HEK293 (cell line): Measurements from ENCODE around the gene PDZD2.
"Not testable (repeated sequence)": the region's sequence is repeated elsewhere in the genome, so short reads cannot be mapped to it uniquely, and the experiment has no call there.

ENCODE experiments used
- CTCF ChIA-PET: fragments of 350-600 bp; formaldehyde crosslinking; extraction: SDS; loops from one replicate; lab custom pipeline; 2021; ENCODE audit warnings: antibody characterized with exemption; lab: Yijun Ruan, JAX
- POLR2A ChIA-PET: fragments of 300-600 bp; formaldehyde crosslinking; extraction: SDS; loops from one replicate; lab custom pipeline; 2020; ENCODE audit warnings: antibody characterized with exemption, inconsistent platforms; lab: Yijun Ruan, JAX
- H3K27ac ChIP-seq: fragments of 200-500 bp; sonication (Bioruptor generic); 2 replicates; pipeline ENCODE4 v1.5.1; 2014; ENCODE audit warnings: low read depth, low read length, control low read depth, inconsistent platforms; ENCODE audit errors: extremely low read depth
- H3K36me3 ChIP-seq, 2 experiments: fragments of 200-500 bp in 1 of 2; sonication (Bioruptor generic) in 1 of 2; 1 replicate in 1 of 2; 2 replicates in 1 of 2; pipeline ENCODE4 v1.5.1; 2014 to 2017; ENCODE audit warnings: inconsistent platforms in 2 of 2, low read length in 2 of 2; ENCODE audit not compliant: control insufficient read depth in 2 of 2, insufficient read depth in 1 of 2
- H3K4me1 ChIP-seq: fragments of 200-500 bp; sonication (Bioruptor generic); 2 replicates; pipeline ENCODE4 v1.5.1; 2014; ENCODE audit warnings: mild to moderate bottlenecking, low read length, inconsistent platforms; ENCODE audit not compliant: control insufficient read depth, insufficient read depth
- H3K4me3 ChIP-seq: 2 replicates; pipeline ENCODE4 v1.5.1; 2011; ENCODE audit warnings: low read depth, mild to moderate bottlenecking, control low read depth, low read length, moderate library complexity
- H3K9me3 ChIP-seq: fragments of 200-500 bp; sonication (Bioruptor generic); 2 replicates; pipeline ENCODE4 v1.5.1; 2014; ENCODE audit warnings: low read depth, low read length, inconsistent platforms; ENCODE audit not compliant: control insufficient read depth, insufficient read depth
- GLIS2 ChIP-seq: fragments of 450-650 bp; formaldehyde crosslinking; IDR thresholded peaks from 2 replicates; pipeline ENCODE4 v1.5.1; 2016; ENCODE audit warnings: missing biosample characterization, missing genetic modification characterization
- HOXA7 ChIP-seq: sonication (generic); formaldehyde crosslinking; IDR thresholded peaks from 2 replicates; pipeline ENCODE4 v1.8.1; 2022; ENCODE audit warnings: missing genetic modification reagents, borderline replicate concordance
- KLF9 ChIP-seq: fragments of 450-650 bp; formaldehyde crosslinking; IDR thresholded peaks from 2 replicates; pipeline ENCODE4 v1.5.1; 2016; ENCODE audit warnings: missing biosample characterization, missing genetic modification characterization, low read depth
- MEIS1 ChIP-seq: sonication (generic); formaldehyde crosslinking; IDR thresholded peaks from 2 replicates; pipeline ENCODE4 v1.8.1; 2022; ENCODE audit warnings: missing genetic modification reagents, mild to moderate bottlenecking, borderline replicate concordance
- ZBTB7A ChIP-seq: fragments of 450-650 bp; formaldehyde crosslinking; IDR thresholded peaks from 2 replicates; pipeline ENCODE4 v1.5.1; 2016; ENCODE audit warnings: low read depth, missing biosample characterization, missing genetic modification characterization
- ZNF10 ChIP-seq: fragments of 450-650 bp; formaldehyde crosslinking; IDR thresholded peaks from 2 replicates; pipeline ENCODE4 v1.5.1; 2017; ENCODE audit warnings: missing biosample characterization, missing genetic modification characterization
- ZNF112 ChIP-seq: fragments of 450-650 bp; formaldehyde crosslinking; IDR thresholded peaks from 2 replicates; pipeline ENCODE4 v1.5.0; 2017; ENCODE audit warnings: missing biosample characterization, missing genetic modification characterization
- ZNF239 ChIP-seq: fragments of 450-650 bp; formaldehyde crosslinking; IDR thresholded peaks from 2 replicates; pipeline ENCODE4 v1.5.1; 2016; ENCODE audit warnings: missing biosample characterization, missing genetic modification characterization
- ZNF324 ChIP-seq: fragments of 450-650 bp; formaldehyde crosslinking; IDR thresholded peaks from 2 replicates; pipeline ENCODE4 v1.5.1; 2016; ENCODE audit warnings: missing biosample characterization, missing genetic modification characterization
- ZNF416 ChIP-seq: fragments of 450-650 bp; formaldehyde crosslinking; IDR thresholded peaks from 2 replicates; pipeline ENCODE4 v1.5.1; 2016; ENCODE audit warnings: missing biosample characterization, missing genetic modification characterization
- ZNF426 ChIP-seq: fragments of 450-650 bp; formaldehyde crosslinking; IDR thresholded peaks from 2 replicates; pipeline ENCODE4 v1.5.1; 2017; ENCODE audit warnings: missing biosample characterization, missing genetic modification characterization, mild to moderate bottlenecking, inconsistent platforms, moderate library complexity
- ZNF521 ChIP-seq: fragments of 450-650 bp; formaldehyde crosslinking; IDR thresholded peaks from 2 replicates; pipeline ENCODE4 v1.5.1; 2017; ENCODE audit warnings: missing biosample characterization, mild to moderate bottlenecking, missing genetic modification characterization
- ZNF560 ChIP-seq: fragments of 450-650 bp; formaldehyde crosslinking; IDR thresholded peaks from 2 replicates; pipeline ENCODE4 v1.5.1; 2017; ENCODE audit warnings: missing biosample characterization, missing genetic modification characterization, borderline replicate concordance
- ZNF585B ChIP-seq: fragments of 450-650 bp; formaldehyde crosslinking; IDR thresholded peaks from 2 replicates; pipeline ENCODE4 v1.5.1; 2016; ENCODE audit warnings: missing biosample characterization, missing genetic modification characterization
- ZNF658 ChIP-seq: fragments of 450-650 bp; formaldehyde crosslinking; IDR thresholded peaks from 2 replicates; pipeline ENCODE4; 2016; ENCODE audit warnings: missing biosample characterization, missing genetic modification characterization
- TF ChIP-seq, protein P1 (sequence below): fragments of 450-650 bp; formaldehyde crosslinking; IDR thresholded peaks from 2 replicates; pipeline ENCODE4 v1.5.1; 2016; ENCODE audit warnings: missing biosample characterization, missing genetic modification characterization
- TF ChIP-seq, protein P2 (sequence below): fragments of 450-650 bp; formaldehyde crosslinking; IDR thresholded peaks from 2 replicates; pipeline ENCODE4 v1.5.1; 2016; ENCODE audit warnings: missing biosample characterization, missing genetic modification characterization
- TF ChIP-seq, protein P3 (sequence below): fragments of 450-650 bp; formaldehyde crosslinking; IDR thresholded peaks from 2 replicates; pipeline ENCODE4 v1.5.1; 2016; ENCODE audit warnings: missing biosample characterization, missing genetic modification characterization

The PDZD2 gene

DNA sequence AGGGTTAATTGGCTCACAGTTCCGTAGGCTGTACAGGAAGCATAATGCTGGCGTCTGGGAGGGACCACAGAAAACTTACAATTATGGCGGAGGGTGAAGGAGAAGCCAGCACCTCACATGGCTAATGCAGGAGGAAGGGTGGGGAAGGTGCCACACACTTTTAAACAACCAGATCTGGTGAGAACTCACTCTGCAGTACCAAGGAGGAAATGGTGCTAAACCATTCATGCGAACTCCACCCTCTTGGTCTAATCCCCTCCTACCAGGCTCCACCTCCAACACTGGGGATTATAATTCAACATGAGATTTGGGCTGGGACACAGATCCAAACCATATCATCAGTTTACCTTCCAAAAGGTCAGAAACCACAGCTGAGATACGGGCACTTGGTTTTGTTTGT is 122.9 kb downstream of the PDZD2 start:
- TF ChIP-seq ZNF521 (tag by site-specific recombination), result no peak
- TF ChIP-seq ZNF658, result no peak
- no peak for TF ChIP-seq ZBTB7A
- TF ChIP-seq, protein P1, sequence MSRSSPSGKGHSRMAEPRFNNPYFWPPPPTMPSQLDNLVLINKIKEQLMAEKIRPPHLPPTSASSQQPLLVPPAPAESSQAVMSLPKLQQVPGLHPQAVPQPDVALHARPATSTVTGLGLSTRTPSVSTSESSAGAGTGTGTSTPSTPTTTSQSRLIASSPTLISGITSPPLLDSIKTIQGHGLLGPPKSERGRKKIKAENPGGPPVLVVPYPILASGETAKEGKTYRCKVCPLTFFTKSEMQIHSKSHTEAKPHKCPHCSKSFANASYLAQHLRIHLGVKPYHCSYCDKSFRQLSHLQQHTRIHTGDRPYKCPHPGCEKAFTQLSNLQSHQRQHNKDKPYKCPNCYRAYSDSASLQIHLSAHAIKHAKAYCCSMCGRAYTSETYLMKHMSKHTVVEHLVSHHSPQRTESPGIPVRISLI (tag by site-specific recombination), result no peak
- no peak for TF ChIP-seq ZNF112 (tag by site-specific recombination)
- TF ChIP-seq KLF9 (tag by site-specific recombination), result no peak
- no peak for TF ChIP-seq ZNF560 (tag by site-specific recombination)
- TF ChIP-seq ZNF10 (tag by site-specific recombination), result no peak
- TF ChIP-seq, protein P2, sequence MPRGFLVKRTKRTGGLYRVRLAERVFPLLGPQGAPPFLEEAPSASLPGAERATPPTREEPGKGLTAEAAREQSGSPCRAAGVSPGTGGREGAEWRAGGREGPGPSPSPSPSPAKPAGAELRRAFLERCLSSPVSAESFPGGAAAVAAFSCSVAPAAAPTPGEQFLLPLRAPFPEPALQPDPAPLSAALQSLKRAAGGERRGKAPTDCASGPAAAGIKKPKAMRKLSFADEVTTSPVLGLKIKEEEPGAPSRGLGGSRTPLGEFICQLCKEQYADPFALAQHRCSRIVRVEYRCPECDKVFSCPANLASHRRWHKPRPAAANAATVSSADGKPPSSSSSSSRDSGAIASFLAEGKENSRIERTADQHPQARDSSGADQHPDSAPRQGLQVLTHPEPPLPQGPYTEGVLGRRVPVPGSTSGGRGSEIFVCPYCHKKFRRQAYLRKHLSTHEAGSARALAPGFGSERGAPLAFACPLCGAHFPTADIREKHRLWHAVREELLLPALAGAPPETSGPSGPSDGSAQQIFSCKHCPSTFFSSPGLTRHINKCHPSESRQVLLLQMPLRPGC (tag by site-specific recombination), result no peak
- Histone ChIP-seq H3K4me3 (no peak overlapping the region), H3K27ac (no peak overlapping the region), H3K4me1 (no peaks in the 10 kb centered on the region), H3K9me3 (no peaks in the 10 kb centered on the region), H3K36me3 (no peaks in the 10 kb centered on the region; a peak in 1 of 3 replicates)
- POLR2A ChIA-PET, result no interaction called here
- CTCF ChIA-PET, result interaction anchor here (0.9 kb wide), 1 partner anchor 286 kb away, joined by 3 read pairs; no protein-coding TSS in a partner anchor

DNA sequence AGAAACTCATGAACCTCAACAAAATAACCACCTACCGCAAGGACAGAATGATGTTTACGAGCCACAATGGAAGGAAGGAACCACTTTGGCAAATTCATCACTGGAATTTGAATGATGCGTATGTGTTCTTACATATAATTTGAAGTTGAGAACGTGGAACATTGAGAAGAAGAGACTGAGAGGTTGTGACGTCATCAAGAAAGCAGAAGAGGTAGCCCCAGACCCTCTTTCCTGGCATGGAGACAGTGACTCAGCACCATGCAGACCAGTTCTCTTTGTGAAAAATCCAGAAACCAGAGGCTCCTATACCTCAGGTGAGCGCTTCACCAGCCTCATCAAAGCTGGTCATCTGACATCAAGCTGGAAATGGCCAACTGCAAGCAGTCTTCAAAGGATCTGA is 124.5 kb downstream of the PDZD2 start:
- CTCF ChIA-PET, result interaction anchor here (0.7 kb wide), 1 partner anchor 192 kb away, joined by 3 read pairs; no protein-coding TSS in a partner anchor
- H3K9me3 ChIP-seq, result no peaks in the 10 kb centered on the region
- POLR2A ChIA-PET, result no interaction called here

DNA sequence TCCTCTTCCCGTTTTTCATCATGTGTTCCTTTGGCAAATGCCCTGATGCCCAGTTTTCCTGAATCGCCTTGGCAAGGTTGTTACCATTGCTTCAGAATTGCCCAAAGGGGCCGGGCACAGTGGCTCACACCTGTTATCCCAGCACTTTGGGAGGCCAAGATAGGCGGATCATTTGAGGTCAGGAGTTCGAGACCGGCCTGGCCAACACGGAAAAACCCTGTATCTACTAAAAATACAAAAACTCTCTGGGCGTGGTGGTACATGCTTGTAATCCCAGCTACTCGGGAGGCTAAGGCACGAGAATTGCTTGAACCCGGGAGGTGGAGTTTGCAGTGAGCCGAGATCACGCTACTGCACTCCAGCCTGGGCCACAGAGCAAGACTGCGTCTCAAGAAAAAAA is 125.8 kb downstream of the PDZD2 start:
- CTCF ChIA-PET, H3K9me3 ChIP-seq, H3K4me3 ChIP-seq, H3K36me3 ChIP-seq, H3K27ac ChIP-seq, POLR2A ChIA-PET, H3K4me1 ChIP-seq: not testable (repeated sequence)

More for the DNA sequence above, 124.5 kb downstream of the PDZD2 start:
- no peak for TF ChIP-seq ZNF426 (tag by site-specific recombination)
- no peak for TF ChIP-seq HOXA7 (CRISPR knock-in tag)
- TF ChIP-seq ZNF416, result no peak
- no peak for TF ChIP-seq GLIS2 (tag by site-specific recombination)
- no peak for TF ChIP-seq ZNF324 (tag by site-specific recombination)
- no peak for TF ChIP-seq MEIS1 (CRISPR knock-in tag)
- TF ChIP-seq ZNF239 (tag by site-specific recombination), result no peak
- TF ChIP-seq, protein P3, sequence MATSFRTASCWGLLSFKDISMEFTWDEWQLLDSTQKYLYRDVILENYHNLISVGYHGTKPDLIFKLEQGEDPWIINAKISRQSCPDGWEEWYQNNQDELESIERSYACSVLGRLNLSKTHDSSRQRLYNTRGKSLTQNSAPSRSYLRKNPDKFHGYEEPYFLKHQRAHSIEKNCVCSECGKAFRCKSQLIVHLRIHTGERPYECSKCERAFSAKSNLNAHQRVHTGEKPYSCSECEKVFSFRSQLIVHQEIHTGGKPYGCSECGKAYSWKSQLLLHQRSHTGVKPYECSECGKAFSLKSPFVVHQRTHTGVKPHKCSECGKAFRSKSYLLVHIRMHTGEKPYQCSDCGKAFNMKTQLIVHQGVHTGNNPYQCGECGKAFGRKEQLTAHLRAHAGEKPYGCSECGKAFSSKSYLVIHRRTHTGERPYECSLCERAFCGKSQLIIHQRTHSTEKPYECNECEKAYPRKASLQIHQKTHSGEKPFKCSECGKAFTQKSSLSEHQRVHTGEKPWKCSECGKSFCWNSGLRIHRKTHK (tag by site-specific recombination), result no peak
- no peak for TF ChIP-seq ZNF585B
- Histone ChIP-seq H3K27ac (no peak overlapping the region), H3K4me1 (no peaks in the 10 kb centered on the region), H3K4me3 (no peak overlapping the region), H3K36me3 (no peaks in the 10 kb centered on the region; a peak in 1 of 3 replicates)
